Glutamatergic neuron (in vitro differentiated cells): Measurements from ENCODE around the gene ZNF428. TPM values are rescaled to one million over a fixed set of nuclear protein-coding genes. Genes with fewer than 3 reads are reported as not detected.

Experiments
- DNase-seq: peaks from one replicate; pipeline ENCODE4 v3.0.0; 2022
- H3K27ac Mint-ChIP-seq: one replicate; pipeline ENCODE4 v1.8.0; 2020; ENCODE audit warnings: mild to moderate bottlenecking, mixed read lengths, inconsistent platforms; ENCODE audit not compliant: unreplicated experiment
- H3K27me3 Mint-ChIP-seq: one replicate; pipeline ENCODE4 v1.8.0; 2020; ENCODE audit warnings: mild to moderate bottlenecking, moderate library complexity, mixed read lengths, inconsistent platforms; ENCODE audit not compliant: unreplicated experiment
- H3K36me3 Mint-ChIP-seq: one replicate; pipeline ENCODE4 v1.8.0; 2020; ENCODE audit warnings: mild to moderate bottlenecking, mixed read lengths, inconsistent platforms; ENCODE audit not compliant: unreplicated experiment
- H3K4me1 Mint-ChIP-seq: one replicate; pipeline ENCODE4 v1.8.0; 2020; ENCODE audit warnings: mild to moderate bottlenecking, low read depth, mixed read lengths, inconsistent platforms; ENCODE audit not compliant: unreplicated experiment
- H3K4me3 Mint-ChIP-seq: one replicate; pipeline ENCODE4 v1.8.0; 2020; ENCODE audit warnings: mild to moderate bottlenecking, mixed read lengths, inconsistent platforms; ENCODE audit not compliant: unreplicated experiment
- H3K9me3 Mint-ChIP-seq: one replicate; pipeline ENCODE4 v1.8.0; 2020; ENCODE audit warnings: mild to moderate bottlenecking, moderate library complexity, mixed read lengths, inconsistent platforms; ENCODE audit not compliant: unreplicated experiment
- total RNA-seq: library from RNA; stranded (reverse); fragmentation: NEBNext Ultra II Directional; extraction: Animal tissue kit (Norgen Biotek cat#: 25700); gene quantifications from one replicate; pipeline ENCODE4 v1.2.1, GENCODE V29; 2021; ENCODE audit not compliant: unreplicated experiment
- TF ChIP-seq, protein P1 (sequence below): fragments of 200-600 bp; sonication (generic); IDR thresholded peaks from one replicate; pipeline ENCODE4 v1.5.0; 2021; ENCODE audit not compliant: partially characterized antibody, unreplicated experiment

ZNF428 gene
- total RNA-seq, 1 donor from 2014 or later: 139 TPM

DNA sequence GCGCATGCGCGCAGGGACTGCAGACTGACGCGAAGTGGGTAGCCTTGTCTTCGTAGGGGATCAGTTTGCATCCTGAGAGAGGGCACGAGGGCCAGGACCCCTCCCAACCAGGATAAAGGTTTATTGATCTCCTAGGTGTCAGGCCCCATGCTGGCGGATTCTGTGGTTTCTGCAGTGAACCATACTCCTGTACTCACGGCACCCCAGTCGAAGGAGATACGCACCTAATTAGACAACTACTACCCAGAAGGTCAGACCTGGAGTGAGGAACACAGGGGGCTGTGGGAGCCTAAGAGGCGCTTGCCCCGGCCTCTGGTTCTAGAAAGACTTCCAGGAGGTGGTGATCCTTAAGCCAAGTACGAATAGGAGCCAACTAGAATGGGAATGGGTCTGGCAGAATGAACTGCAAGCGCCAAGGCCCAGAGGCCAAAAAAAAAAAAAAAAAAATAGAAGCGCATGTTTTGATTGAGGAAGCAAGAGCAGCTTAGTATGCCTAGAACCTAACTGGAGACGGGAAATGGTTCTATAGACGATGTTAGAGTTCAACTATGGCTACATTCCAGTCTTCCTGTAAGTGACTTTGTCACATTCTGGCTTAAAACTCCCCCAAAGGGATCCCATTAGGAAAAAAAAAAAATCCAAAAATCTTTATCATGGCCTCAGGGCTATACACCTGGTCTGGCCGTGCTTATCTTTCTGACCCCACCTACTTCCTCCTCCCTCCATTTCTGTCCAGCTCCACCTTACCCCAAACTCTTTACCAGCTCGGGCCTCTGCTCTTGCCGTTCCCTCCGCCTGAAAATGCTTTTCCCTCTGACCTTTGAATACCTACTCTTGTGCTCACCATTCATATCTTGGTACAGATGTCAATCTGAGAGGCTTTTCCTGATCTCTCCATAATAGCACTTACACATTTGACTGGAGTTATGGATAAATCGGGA, 902 bp upstream of the ZNF428 start:
- Mint-ChIP-seq H3K4me1 (peaks cover 7% of the 10 kb centered on the region), H3K4me3 (peak overlapping the region; percentile 94), H3K27me3 (peaks cover 13% of the 10 kb centered on the region), H3K36me3 (peaks cover 8% of the 10 kb centered on the region), H3K9me3 (peaks cover 14% of the 10 kb centered on the region), H3K27ac (peak overlapping the region; percentile 99)
- TF ChIP-seq, protein P1, sequence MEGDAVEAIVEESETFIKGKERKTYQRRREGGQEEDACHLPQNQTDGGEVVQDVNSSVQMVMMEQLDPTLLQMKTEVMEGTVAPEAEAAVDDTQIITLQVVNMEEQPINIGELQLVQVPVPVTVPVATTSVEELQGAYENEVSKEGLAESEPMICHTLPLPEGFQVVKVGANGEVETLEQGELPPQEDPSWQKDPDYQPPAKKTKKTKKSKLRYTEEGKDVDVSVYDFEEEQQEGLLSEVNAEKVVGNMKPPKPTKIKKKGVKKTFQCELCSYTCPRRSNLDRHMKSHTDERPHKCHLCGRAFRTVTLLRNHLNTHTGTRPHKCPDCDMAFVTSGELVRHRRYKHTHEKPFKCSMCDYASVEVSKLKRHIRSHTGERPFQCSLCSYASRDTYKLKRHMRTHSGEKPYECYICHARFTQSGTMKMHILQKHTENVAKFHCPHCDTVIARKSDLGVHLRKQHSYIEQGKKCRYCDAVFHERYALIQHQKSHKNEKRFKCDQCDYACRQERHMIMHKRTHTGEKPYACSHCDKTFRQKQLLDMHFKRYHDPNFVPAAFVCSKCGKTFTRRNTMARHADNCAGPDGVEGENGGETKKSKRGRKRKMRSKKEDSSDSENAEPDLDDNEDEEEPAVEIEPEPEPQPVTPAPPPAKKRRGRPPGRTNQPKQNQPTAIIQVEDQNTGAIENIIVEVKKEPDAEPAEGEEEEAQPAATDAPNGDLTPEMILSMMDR: no peak
- DNase-seq: peak; percentile 95

DNA sequence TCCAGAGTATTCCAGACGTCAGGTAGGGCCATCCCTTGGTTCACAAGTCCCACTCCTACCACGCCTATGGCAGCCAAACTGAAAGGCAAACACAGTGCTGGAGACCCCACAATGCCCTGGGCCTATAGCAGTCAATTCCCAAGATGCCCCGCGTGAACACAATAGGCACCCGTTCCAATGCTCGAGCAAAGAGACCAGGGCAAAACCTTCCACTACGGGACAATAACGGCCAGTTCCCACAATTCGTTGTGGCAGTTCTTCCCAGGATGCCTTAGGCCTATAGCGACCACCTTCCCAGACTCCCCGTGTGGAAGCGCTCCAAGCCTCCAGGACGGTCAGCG, 538 bp downstream of the ZNF428 start:
- DNase-seq: peak; percentile 67
- Mint-ChIP-seq H3K27me3 (peaks cover 13% of the 10 kb centered on the region), H3K36me3 (peaks cover 7% of the 10 kb centered on the region), H3K27ac (peak overlapping the region; percentile 98), H3K4me1 (peaks cover 7% of the 10 kb centered on the region), H3K9me3 (peaks cover 12% of the 10 kb centered on the region), H3K4me3 (peak overlapping the region; percentile 93)
- TF ChIP-seq, protein P1: no peak

DNA sequence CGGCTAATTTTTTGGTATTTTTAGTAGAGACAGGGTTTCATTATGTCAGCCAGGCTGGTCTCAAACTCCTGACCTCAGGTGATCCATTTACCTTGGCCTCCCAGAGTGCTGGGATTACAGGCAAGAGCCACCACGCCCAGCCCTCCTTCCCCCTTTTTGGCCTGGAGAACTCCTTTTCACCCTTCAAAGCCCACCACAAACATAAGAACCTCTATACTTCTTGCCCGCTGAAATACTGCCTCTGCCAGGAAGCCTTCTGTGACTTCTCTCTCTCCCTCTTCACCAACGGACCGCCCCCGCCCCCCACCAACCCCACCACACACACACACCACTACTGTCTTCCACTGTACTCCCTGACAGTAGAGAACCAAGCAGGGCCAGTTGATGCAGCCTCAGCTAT, 2.5 kb downstream of the ZNF428 start:
- Mint-ChIP-seq H3K27ac (no peak overlapping the region), H3K36me3 (peaks cover 26% of the 10 kb centered on the region), H3K4me3 (no peak overlapping the region), H3K9me3 (peaks cover 12% of the 10 kb centered on the region), H3K4me1 (peaks cover 7% of the 10 kb centered on the region), H3K27me3 (peaks cover 12% of the 10 kb centered on the region)
- DNase-seq: no peak
- TF ChIP-seq, protein P1: no peak

DNA sequence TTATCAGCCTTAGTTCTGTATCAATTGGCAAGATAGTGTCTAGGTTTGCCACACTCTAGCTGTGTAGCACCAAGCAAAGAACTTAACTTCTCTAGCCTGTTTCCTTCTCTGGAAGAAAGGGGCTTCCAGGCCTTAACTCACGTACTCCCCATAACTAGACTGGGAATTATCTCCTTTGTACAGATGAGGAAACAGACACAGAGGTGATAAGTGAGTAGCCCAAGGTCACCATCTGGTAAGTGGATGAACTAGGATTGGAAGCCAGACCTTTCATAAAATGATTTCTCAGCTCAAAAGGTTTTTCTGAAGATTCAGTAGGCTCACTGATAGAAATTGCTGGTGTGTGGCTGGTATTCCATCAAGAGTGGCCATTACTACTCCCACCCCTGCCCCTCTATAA, 3.1 kb downstream of the ZNF428 start:
- H3K4me1 Mint-ChIP-seq: peaks cover 7% of the 10 kb centered on the region
- no peak for DNase-seq
- no peak overlapping the region for H3K27ac Mint-ChIP-seq
- H3K4me3 Mint-ChIP-seq: no peak overlapping the region
- H3K27me3 Mint-ChIP-seq: peaks cover 12% of the 10 kb centered on the region
- peaks cover 12% of the 10 kb centered on the region for H3K9me3 Mint-ChIP-seq
- H3K36me3 Mint-ChIP-seq: peaks cover 26% of the 10 kb centered on the region
- TF ChIP-seq, protein P1: no peak

DNA sequence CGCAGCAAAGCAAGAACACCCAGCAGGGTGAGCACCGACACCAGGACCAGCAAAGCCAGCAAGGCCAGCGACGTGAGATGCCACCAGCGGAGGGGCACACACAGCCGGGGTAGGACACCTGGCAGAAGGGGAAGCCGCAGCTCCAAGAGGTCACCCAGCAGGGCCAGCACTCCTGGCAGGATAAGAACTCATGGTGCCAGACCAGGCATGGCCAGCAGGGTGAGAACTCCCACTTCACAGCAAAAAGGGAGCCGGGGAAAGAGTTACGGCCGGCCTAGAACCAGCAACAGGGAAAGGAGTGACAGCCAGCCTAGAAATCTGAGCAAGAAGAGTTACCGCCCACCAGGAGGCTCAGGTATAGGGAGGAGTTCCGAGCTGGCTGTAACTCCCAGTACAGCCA, 7.1 kb downstream of the ZNF428 start:
- no peak for DNase-seq
- no peak overlapping the region for H3K27ac Mint-ChIP-seq
- H3K4me3 Mint-ChIP-seq: no peak overlapping the region

More for the DNA sequence above, 7.1 kb downstream of the ZNF428 start:
- H3K27me3 Mint-ChIP-seq: peaks cover 6% of the 10 kb centered on the region
- peaks cover 33% of the 10 kb centered on the region for H3K36me3 Mint-ChIP-seq
- TF ChIP-seq, protein P1: no peak
- no peaks in the 10 kb centered on the region for H3K4me1 Mint-ChIP-seq
- no peaks in the 10 kb centered on the region for H3K9me3 Mint-ChIP-seq
